Suprapubic skin (tissue), 4 donors: ENCODE results near the gene NR3C2.

Source experiments
- EP300 ChIP-seq: sonication (generic); formaldehyde crosslinking; IDR thresholded peaks from one replicate; pipeline ENCODE4 v1.6.1; 2017; ENCODE audit warnings: antibody characterized with exemption
- POLR2AphosphoS5 ChIP-seq, 3 donors: sonication (generic); formaldehyde crosslinking; IDR thresholded peaks; one replicate each; pipeline ENCODE4 v1.6.1; 2017; ENCODE audit warnings: antibody characterized with exemption in 3 of 3
- TF ChIP-seq, protein P1 (sequence below), 2 donors: fragments of 200-600 bp in 1 of 2; fragments of 450-650 bp in 1 of 2; sonication (generic) in 1 of 2; IDR thresholded peaks; one replicate each; pipeline ENCODE4 v1.5.1; 2016 to 2019; ENCODE audit warnings: antibody characterized with exemption in 2 of 2, mild to moderate bottlenecking in 1 of 2, moderate library complexity in 1 of 2

DNA sequence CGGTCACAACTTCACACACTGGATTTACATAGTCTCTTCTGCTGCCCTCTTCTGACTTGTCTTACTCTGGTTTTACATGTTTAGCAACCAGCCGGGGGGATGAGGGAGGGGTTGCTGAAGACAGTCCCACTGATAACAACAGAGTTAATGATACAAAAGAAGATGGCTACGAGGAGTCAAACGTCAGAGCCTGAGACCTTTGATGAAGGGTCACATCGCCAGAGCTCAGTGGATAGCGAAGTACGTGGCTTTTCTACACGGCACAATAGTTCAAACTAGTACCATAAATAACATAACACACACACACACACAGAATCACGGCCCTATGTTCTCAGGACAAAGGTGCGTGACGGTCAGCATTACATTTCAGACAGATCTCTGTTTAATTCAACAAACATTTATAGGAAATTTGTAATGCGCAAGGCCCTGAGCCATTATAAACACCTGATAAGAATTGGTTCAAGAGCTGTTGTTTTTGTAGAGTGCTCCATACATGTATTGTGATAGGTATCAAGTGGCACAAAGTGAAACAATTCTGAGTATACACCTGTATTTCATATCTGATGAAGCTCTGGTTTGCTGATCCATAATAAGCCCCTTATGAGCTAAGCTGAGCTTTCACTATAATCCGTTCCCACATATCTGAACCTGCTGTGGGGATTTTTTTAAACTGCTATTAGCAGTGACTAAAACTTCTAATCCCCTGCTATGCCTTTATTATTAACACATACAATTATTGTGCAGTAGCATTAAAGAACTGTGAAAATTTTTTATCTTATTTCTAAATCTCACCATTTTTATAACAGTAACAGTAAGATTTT, 100.0 kb downstream of the NR3C2 start:
- TF ChIP-seq EP300 = no peak
- TF ChIP-seq POLR2AphosphoS5 (IDR thresholded peaks at IDR 0.05) = no peak
- TF ChIP-seq, protein P1, sequence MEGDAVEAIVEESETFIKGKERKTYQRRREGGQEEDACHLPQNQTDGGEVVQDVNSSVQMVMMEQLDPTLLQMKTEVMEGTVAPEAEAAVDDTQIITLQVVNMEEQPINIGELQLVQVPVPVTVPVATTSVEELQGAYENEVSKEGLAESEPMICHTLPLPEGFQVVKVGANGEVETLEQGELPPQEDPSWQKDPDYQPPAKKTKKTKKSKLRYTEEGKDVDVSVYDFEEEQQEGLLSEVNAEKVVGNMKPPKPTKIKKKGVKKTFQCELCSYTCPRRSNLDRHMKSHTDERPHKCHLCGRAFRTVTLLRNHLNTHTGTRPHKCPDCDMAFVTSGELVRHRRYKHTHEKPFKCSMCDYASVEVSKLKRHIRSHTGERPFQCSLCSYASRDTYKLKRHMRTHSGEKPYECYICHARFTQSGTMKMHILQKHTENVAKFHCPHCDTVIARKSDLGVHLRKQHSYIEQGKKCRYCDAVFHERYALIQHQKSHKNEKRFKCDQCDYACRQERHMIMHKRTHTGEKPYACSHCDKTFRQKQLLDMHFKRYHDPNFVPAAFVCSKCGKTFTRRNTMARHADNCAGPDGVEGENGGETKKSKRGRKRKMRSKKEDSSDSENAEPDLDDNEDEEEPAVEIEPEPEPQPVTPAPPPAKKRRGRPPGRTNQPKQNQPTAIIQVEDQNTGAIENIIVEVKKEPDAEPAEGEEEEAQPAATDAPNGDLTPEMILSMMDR (IDR thresholded peaks at IDR 0.05) = no peak
